Fibroblast of lung (primary cell): ENCODE data around the gene C1orf198. TPM values are rescaled to one million over a fixed set of nuclear protein-coding genes. Genes with fewer than 3 reads are reported as not detected.

Experiments used
- DNase-seq, 2 donors: peaks; one replicate each; pipeline versions ENCODE4 v3.0.0 to v3.0.0-alpha.2; 2010; ENCODE audit warnings: low read depth in 2 of 2
- H2AFZ ChIP-seq: 2 replicates; pipeline ENCODE4 v1.5.1; 2012; ENCODE audit warnings: low read length, control low read depth, inconsistent platforms
- H3K27ac ChIP-seq: 2 replicates; pipeline ENCODE4 v1.5.1; 2011; ENCODE audit warnings: low read length, control low read depth; ENCODE audit not compliant: insufficient read depth
- H3K27me3 ChIP-seq: 2 replicates; pipeline ENCODE4 v1.5.1; 2011; ENCODE audit warnings: mild to moderate bottlenecking, low read length; ENCODE audit not compliant: control insufficient read depth, insufficient read depth
- H3K36me3 ChIP-seq: 2 replicates; pipeline ENCODE4 v1.5.1; 2011; ENCODE audit warnings: low read length; ENCODE audit not compliant: control insufficient read depth, insufficient read depth
- H3K4me1 ChIP-seq: 2 replicates; pipeline ENCODE4 v1.5.1; 2011; ENCODE audit warnings: low read length; ENCODE audit not compliant: control insufficient read depth, insufficient read depth; ENCODE audit errors: extremely low read depth
- H3K4me2 ChIP-seq: 2 replicates; pipeline ENCODE4 v1.5.1; 2011; ENCODE audit warnings: low read length, control low read depth; ENCODE audit not compliant: insufficient read depth; ENCODE audit errors: extremely low read depth
- H3K4me3 ChIP-seq, 4 experiments: fragments of 200-600 bp in 1 of 4; sonication (generic) in 1 of 4; replicated peaks in 1 of 4; 2 replicates each; pipeline ENCODE4 v1.5.1; 2011 to 2016; ENCODE audit warnings: low read length in 4 of 4, low read depth in 3 of 4, mild to moderate bottlenecking in 3 of 4, control low read depth in 2 of 4, inconsistent platforms in 1 of 4, mixed read lengths in 1 of 4; ENCODE audit not compliant: insufficient read depth in 1 of 4; ENCODE audit errors: control extremely low read depth in 1 of 4
- H3K79me2 ChIP-seq: 2 replicates; pipeline ENCODE4 v1.5.1; 2012; ENCODE audit warnings: mild to moderate bottlenecking, low read length, inconsistent platforms; ENCODE audit not compliant: control insufficient read depth, insufficient read depth
- H3K9ac ChIP-seq: 2 replicates; pipeline ENCODE4 v1.5.1; 2011; ENCODE audit warnings: mild to moderate bottlenecking, low read length, control low read depth; ENCODE audit not compliant: insufficient read depth
- H3K9me3 ChIP-seq: 2 replicates; pipeline ENCODE4 v1.5.1; 2012; ENCODE audit warnings: low read depth, low read length; ENCODE audit not compliant: control insufficient read depth, insufficient read depth
- H4K20me1 ChIP-seq: 2 replicates; pipeline ENCODE4 v1.5.1; 2011; ENCODE audit warnings: low read length; ENCODE audit not compliant: control insufficient read depth, insufficient read depth; ENCODE audit errors: extremely low read depth
- EZH2 ChIP-seq: IDR thresholded peaks from 2 replicates; pipeline ENCODE4 v1.5.1; 2012; ENCODE audit warnings: low read length, control low read depth, mild to moderate bottlenecking; ENCODE audit errors: missing control alignments
- polyA plus RNA-seq, 2 donors: library from polyadenylated mRNA; depleted of rRNA in 1 of 2; stranded (reverse) in 1 of 2; unstranded in 1 of 2; fragments of >200 nt; gene quantifications; 2 replicates each; pipeline ENCODE4 v1.2.1, GENCODE V29; 2011 to 2012; ENCODE audit warnings: missing spikeins in 1 of 2
- total RNA-seq: library from RNA; depleted of rRNA; stranded (reverse); fragments of >200 nt; gene quantifications from 2 replicates; pipeline ENCODE4 v1.2.1, GENCODE V29; 2014
- TF ChIP-seq, protein P1 (sequence below), 2 donors: IDR thresholded peaks in 1 of 2; conservative IDR thresholded peaks in 1 of 2; 1 replicate in 1 of 2; 2 replicates in 1 of 2; pipeline ENCODE4 v1.5.1; 2011 to 2012; ENCODE audit warnings: low read length in 2 of 2, control low read depth in 1 of 2, inconsistent platforms in 1 of 2, low read depth in 1 of 2, mild to moderate bottlenecking in 1 of 2

Gene C1orf198
- total and polyA plus RNA-seq, 2 donors (not counting 1 experiment from before 2014, with no cell fraction given), result 57.8 to 215 TPM

DNA sequence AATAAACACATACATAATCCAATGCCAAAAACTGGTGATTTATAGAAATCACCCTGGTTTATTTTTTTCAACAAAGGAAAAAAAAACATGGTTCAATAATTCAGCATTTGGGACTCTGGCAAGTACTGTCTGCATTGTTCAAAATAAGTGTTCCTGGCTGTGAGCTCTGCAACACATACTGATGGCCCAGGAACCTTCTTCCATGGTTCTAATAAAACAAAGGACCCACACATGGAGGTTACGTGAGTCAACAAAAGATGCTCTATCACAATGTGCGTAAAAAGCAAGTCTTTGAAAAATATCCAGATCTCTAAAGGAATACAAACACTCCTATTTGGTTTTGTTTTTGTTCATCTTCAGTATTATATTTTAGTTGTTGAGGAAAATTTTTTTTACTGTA lies 37.9 kb upstream of the C1orf198 start:
- DNase-seq, result no peak
- H3K79me2 ChIP-seq, result no peaks in the 10 kb centered on the region
- H3K4me2 ChIP-seq, result no peak overlapping the region
- no peaks in the 10 kb centered on the region for H4K20me1 ChIP-seq
- no peaks in the 10 kb centered on the region for H3K9me3 ChIP-seq
- TF ChIP-seq, protein P1, sequence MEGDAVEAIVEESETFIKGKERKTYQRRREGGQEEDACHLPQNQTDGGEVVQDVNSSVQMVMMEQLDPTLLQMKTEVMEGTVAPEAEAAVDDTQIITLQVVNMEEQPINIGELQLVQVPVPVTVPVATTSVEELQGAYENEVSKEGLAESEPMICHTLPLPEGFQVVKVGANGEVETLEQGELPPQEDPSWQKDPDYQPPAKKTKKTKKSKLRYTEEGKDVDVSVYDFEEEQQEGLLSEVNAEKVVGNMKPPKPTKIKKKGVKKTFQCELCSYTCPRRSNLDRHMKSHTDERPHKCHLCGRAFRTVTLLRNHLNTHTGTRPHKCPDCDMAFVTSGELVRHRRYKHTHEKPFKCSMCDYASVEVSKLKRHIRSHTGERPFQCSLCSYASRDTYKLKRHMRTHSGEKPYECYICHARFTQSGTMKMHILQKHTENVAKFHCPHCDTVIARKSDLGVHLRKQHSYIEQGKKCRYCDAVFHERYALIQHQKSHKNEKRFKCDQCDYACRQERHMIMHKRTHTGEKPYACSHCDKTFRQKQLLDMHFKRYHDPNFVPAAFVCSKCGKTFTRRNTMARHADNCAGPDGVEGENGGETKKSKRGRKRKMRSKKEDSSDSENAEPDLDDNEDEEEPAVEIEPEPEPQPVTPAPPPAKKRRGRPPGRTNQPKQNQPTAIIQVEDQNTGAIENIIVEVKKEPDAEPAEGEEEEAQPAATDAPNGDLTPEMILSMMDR (conservative IDR thresholded peaks at IDR 0.05 in 1 of 2, IDR thresholded peaks at IDR 0.05 in 1 of 2; ENCODE audit: low read depth in 1 of 2, low read length in 2 of 2), result no peak
- TF ChIP-seq EZH2, result no peak
- no peak overlapping the region for H3K9ac ChIP-seq
- no peaks in the 10 kb centered on the region for H3K36me3 ChIP-seq
- H3K27ac ChIP-seq, result peak overlapping the region; percentile 4
- no peak overlapping the region for H2AFZ ChIP-seq
- H3K4me3 ChIP-seq, result no peak overlapping the region
- no peaks in the 10 kb centered on the region for H3K4me1 ChIP-seq
- H3K27me3 ChIP-seq, result no peaks in the 10 kb centered on the region

DNA sequence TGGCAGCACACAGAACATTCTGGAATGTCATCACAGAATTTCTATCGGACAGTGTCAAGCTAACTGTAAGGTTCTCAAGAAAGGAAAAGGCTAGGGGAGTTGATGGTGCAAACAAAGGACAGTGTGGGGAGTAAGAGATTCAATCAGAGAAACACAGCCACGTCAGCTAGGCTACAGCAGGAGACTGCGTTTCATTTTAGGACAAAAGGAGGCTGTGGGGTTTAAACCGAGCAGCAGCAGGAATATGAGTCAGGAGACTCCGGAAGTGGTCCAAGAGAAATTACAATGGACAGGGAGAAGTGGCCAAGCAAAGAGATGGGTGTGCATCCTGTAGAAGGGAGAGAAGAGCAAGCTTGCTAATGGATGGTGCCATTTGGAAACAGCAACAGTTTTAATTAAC lies 37.4 kb upstream of the C1orf198 start:
- H4K20me1 ChIP-seq, result no peaks in the 10 kb centered on the region
- H3K27ac ChIP-seq, result peak overlapping the region; percentile 4
- TF ChIP-seq, protein P1 (conservative IDR thresholded peaks at IDR 0.05 in 1 of 2, IDR thresholded peaks at IDR 0.05 in 1 of 2; ENCODE audit: low read depth in 1 of 2, low read length in 2 of 2), result no peak
- TF ChIP-seq EZH2, result no peak
- no peak overlapping the region for H3K9ac ChIP-seq
- no peaks in the 10 kb centered on the region for H3K27me3 ChIP-seq
- H3K9me3 ChIP-seq, result no peaks in the 10 kb centered on the region
- no peaks in the 10 kb centered on the region for H3K79me2 ChIP-seq
- H3K4me3 ChIP-seq, result no peak overlapping the region
- peak overlapping the region; percentile 19 for H3K4me2 ChIP-seq
- peak overlapping the region; percentile 48 for H2AFZ ChIP-seq
- no peaks in the 10 kb centered on the region for H3K4me1 ChIP-seq
- peak in 1 of 2 donors; percentile 80 for DNase-seq
- no peaks in the 10 kb centered on the region for H3K36me3 ChIP-seq

DNA sequence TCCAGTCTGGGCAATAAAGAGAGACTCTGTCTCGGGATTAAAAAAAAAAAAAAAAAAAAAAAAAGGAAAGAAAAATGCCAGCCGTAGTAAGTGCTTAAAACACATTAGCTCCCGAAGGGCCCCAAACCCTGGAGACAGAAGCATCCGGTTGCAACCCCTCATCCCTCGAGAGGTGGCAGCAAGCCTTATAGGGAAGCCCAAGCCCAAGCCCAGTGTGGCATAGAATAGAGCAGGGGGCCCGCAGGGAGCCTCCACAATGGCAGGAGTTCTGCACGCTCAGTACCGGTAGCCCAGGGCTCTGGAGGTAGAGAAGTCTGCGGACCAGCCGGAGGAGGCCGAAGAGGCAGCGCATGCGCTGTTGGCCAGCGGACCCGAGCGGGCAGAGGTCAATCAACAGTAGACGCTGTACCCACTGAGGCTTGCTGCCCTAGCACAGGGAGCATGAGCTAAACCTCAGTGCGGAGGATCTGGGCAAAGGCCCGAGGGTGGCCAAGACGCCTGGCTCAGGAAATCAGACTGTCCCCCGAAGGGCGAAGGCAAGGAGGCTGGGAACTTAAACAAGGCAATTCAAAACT lies 34.1 kb upstream of the C1orf198 start:
- Histone ChIP-seq H3K4me1 (no peaks in the 10 kb centered on the region), H3K9ac (no peak overlapping the region), H3K36me3 (no peaks in the 10 kb centered on the region), H3K4me3 (no peak overlapping the region), H3K9me3 (no peaks in the 10 kb centered on the region), H3K4me2 (no peak overlapping the region), H2AFZ (no peak overlapping the region), H3K79me2 (no peaks in the 10 kb centered on the region), H4K20me1 (no peaks in the 10 kb centered on the region), H3K27me3 (no peaks in the 10 kb centered on the region), H3K27ac (no peak overlapping the region)
- no peak for TF ChIP-seq EZH2
- TF ChIP-seq, protein P1 (conservative IDR thresholded peaks at IDR 0.05 in 1 of 2, IDR thresholded peaks at IDR 0.05 in 1 of 2; ENCODE audit: low read depth in 1 of 2, low read length in 2 of 2), result no peak
- no peak for DNase-seq
